Neural cell (in vitro differentiated cells): ENCODE results near the gene THAP12. TPM values are rescaled to one million over a fixed set of nuclear protein-coding genes. Genes with fewer than 3 reads are reported as not detected.

Experiments
- H2AFZ ChIP-seq: fragments of 200-600, 300-800 bp; sonication (generic), shearing (Covaris generic); 2 replicates; pipeline ENCODE4 v1.6.0; 2014; ENCODE audit warnings: low read depth, mild to moderate bottlenecking, antibody characterized with exemption, low read length, moderate library complexity
- H3F3A ChIP-seq: fragments of 200-600 bp; shearing (Covaris generic); 2 replicates; pipeline ENCODE4 v1.6.1; 2016; ENCODE audit warnings: mild to moderate bottlenecking, moderate library complexity, mixed read lengths, antibody characterized with exemption, low read length; ENCODE audit not compliant: insufficient read depth, poor library complexity, severe bottlenecking
- H3K27ac ChIP-seq: fragments of 200-600, 300-800 bp; sonication (generic), shearing (Covaris generic); 2 replicates; pipeline ENCODE4 v1.5.1; 2014; ENCODE audit warnings: mild to moderate bottlenecking, low read length, moderate library complexity
- H3K27me3 ChIP-seq: fragments of 300-800, 200-600 bp; sonication (generic), shearing (Covaris generic); 2 replicates; pipeline ENCODE4 v1.6.0; 2014; ENCODE audit warnings: mild to moderate bottlenecking, low read depth, low read length, moderate library complexity; ENCODE audit not compliant: insufficient read depth
- H3K36me3 ChIP-seq: fragments of 300-800, 200-600 bp; sonication (generic), shearing (Covaris generic); 2 replicates; pipeline ENCODE4 v1.5.1; 2014; ENCODE audit warnings: mild to moderate bottlenecking, antibody characterized with exemption, low read length, moderate library complexity; ENCODE audit not compliant: insufficient read depth
- H3K4me2 ChIP-seq: fragments of 300-800, 200-600 bp; sonication (generic), shearing (Covaris generic); 2 replicates; pipeline ENCODE4 v1.6.0; 2014; ENCODE audit warnings: mild to moderate bottlenecking, low read length
- H3K4me3 ChIP-seq: fragments of 300-800, 200-600 bp; sonication (generic), shearing (Covaris generic); 2 replicates; pipeline ENCODE4 v1.5.1; 2014; ENCODE audit warnings: mild to moderate bottlenecking, low read length, moderate library complexity
- H3K79me2 ChIP-seq: fragments of 200-600 bp; shearing (Covaris generic); replicated peaks from 2 replicates; pipeline ENCODE4 v1.6.0; 2014; ENCODE audit warnings: mild to moderate bottlenecking, low read length, moderate library complexity; ENCODE audit not compliant: insufficient read depth
- H3K9ac ChIP-seq: fragments of 300-800, 200-600 bp; sonication (generic), shearing (Covaris generic); 2 replicates; pipeline ENCODE4 v1.6.1; 2016; ENCODE audit warnings: mild to moderate bottlenecking, low read length, mixed read lengths
- H3K9me2 ChIP-seq: fragments of 200-600 bp; shearing (Covaris generic); 2 replicates; pipeline ENCODE4 v1.6.1; 2016; ENCODE audit warnings: mild to moderate bottlenecking, low read length, mixed read lengths; ENCODE audit not compliant: insufficient read depth
- H3K9me3 ChIP-seq: fragments of 200-600, 300-800 bp; sonication (generic), shearing (Covaris generic); 2 replicates; pipeline ENCODE4 v1.6.1; 2016; ENCODE audit warnings: mild to moderate bottlenecking, mixed run types, low read length, moderate library complexity, mixed read lengths
- H4K20me1 ChIP-seq: fragments of 200-600 bp; shearing (Covaris generic); 2 replicates; pipeline ENCODE4 v1.6.1; 2016; ENCODE audit warnings: mild to moderate bottlenecking, mixed run types; ENCODE audit not compliant: insufficient read depth
- EP300 ChIP-seq: fragments of 450-650 bp; conservative IDR thresholded peaks from 2 replicates; pipeline ENCODE4 v1.6.1; 2014; ENCODE audit warnings: antibody characterized with exemption, mild to moderate bottlenecking, moderate library complexity; ENCODE audit not compliant: poor library complexity, severe bottlenecking
- EZH2 ChIP-seq: fragments of 200-600, 300-800 bp; shearing (Covaris generic), sonication (generic); IDR thresholded peaks from 2 replicates; pipeline ENCODE4 v1.6.1; 2014; ENCODE audit warnings: antibody characterized with exemption, low read length, borderline replicate concordance, mild to moderate bottlenecking; ENCODE audit not compliant: insufficient read depth, poor library complexity, severe bottlenecking
- MXI1 ChIP-seq: fragments of 450-650 bp; conservative IDR thresholded peaks from 2 replicates; pipeline ENCODE4 v1.6.1; 2014; ENCODE audit warnings: antibody characterized with exemption, mild to moderate bottlenecking; ENCODE audit not compliant: poor library complexity, severe bottlenecking
- POLR2AphosphoS5 ChIP-seq: IDR thresholded peaks from 2 replicates; pipeline ENCODE4 v1.6.1; 2012
- RAD21 ChIP-seq: fragments of 450-650 bp; conservative IDR thresholded peaks from 2 replicates; pipeline ENCODE4 v1.6.1; 2014; ENCODE audit warnings: antibody characterized with exemption, mild to moderate bottlenecking, moderate library complexity
- SMC3 ChIP-seq: fragments of 450-650 bp; conservative IDR thresholded peaks from 2 replicates; pipeline ENCODE4 v1.6.1; 2014; ENCODE audit warnings: antibody characterized with exemption, mild to moderate bottlenecking, moderate library complexity; ENCODE audit not compliant: poor library complexity
- TAF1 ChIP-seq: IDR thresholded peaks from 2 replicates; pipeline ENCODE4 v1.6.1; 2012; ENCODE audit warnings: low read depth
- polyA plus RNA-seq: library from polyadenylated mRNA; depleted of rRNA; stranded (reverse); fragments of >200 nt; gene quantifications from 2 replicates; pipeline ENCODE4 v1.2.3, GENCODE V29; 2014
- TF ChIP-seq, protein P1 (sequence below): fragments of 450-650 bp; IDR thresholded peaks from 2 replicates; pipeline ENCODE4 v1.5.1; 2014; ENCODE audit warnings: antibody characterized with exemption, mild to moderate bottlenecking, moderate library complexity; ENCODE audit not compliant: poor library complexity, severe bottlenecking
- TF ChIP-seq, protein P2 (sequence below): IDR thresholded peaks from 2 replicates; pipeline ENCODE4 v1.6.1; 2012; ENCODE audit warnings: borderline replicate concordance

THAP12 gene
- polyA plus RNA-seq, 1 donor from 2014 or later: 110 TPM

DNA sequence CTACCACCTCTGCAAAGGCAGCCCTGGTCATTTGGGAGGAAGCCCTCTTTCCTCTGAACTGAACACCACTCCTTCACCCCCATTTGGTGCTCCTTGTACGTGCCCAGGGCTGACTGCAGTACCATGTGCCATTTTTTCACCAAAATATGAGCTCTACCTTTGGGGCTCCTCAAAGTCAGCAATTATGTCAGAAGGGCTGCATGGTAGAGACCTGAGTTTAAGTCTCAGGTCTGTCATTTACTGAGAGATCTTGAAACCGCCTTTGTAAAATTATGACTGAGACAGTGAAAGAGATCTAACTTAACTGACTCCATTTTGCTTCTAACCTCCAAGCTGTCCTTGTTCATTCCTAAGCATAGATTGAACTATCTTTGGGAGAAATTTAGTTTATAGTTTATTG lies 58.0 kb downstream of the THAP12 start:
- H4K20me1 ChIP-seq: no peaks in the 10 kb centered on the region
- H3F3A ChIP-seq: no peaks in the 10 kb centered on the region
- H3K9me2 ChIP-seq: no peaks in the 10 kb centered on the region
- H3K9ac ChIP-seq: no peak overlapping the region
- H3K27me3 ChIP-seq: peaks cover 35% of the 10 kb centered on the region
- no peak overlapping the region for H2AFZ ChIP-seq
- H3K36me3 ChIP-seq: no peaks in the 10 kb centered on the region
- no peaks in the 10 kb centered on the region for H3K79me2 ChIP-seq
- no peak overlapping the region for H3K4me2 ChIP-seq
- H3K4me3 ChIP-seq: no peak overlapping the region
- TF ChIP-seq TAF1: no peak
- no peak for TF ChIP-seq SMC3
- H3K27ac ChIP-seq: no peak overlapping the region
- H3K9me3 ChIP-seq: no peaks in the 10 kb centered on the region

DNA sequence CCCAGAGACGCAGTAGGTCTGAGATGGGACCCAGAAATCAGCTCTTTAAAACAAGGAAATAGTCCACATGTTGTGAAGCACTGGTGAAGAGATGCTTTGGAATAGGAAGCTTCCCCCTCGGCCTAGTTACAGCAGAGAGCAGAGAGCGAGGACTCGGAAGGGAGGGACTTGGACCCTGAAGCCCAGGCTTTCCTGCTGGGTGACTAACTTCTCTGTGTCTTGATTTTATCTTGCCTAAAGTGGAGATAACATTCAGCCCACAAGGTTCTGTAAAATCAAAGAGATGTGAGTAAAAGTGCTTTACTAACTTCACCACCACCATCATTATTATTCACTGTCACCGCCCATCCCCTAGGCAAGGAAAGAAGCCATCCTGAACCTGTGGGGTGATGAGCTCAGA lies 58.4 kb downstream of the THAP12 start:
- TF ChIP-seq MXI1 (no peak), POLR2AphosphoS5 (no peak), TAF1 (no peak), EZH2 (no peak), RAD21 (no peak), SMC3 (no peak), EP300 (no peak)
- TF ChIP-seq, protein P1, sequence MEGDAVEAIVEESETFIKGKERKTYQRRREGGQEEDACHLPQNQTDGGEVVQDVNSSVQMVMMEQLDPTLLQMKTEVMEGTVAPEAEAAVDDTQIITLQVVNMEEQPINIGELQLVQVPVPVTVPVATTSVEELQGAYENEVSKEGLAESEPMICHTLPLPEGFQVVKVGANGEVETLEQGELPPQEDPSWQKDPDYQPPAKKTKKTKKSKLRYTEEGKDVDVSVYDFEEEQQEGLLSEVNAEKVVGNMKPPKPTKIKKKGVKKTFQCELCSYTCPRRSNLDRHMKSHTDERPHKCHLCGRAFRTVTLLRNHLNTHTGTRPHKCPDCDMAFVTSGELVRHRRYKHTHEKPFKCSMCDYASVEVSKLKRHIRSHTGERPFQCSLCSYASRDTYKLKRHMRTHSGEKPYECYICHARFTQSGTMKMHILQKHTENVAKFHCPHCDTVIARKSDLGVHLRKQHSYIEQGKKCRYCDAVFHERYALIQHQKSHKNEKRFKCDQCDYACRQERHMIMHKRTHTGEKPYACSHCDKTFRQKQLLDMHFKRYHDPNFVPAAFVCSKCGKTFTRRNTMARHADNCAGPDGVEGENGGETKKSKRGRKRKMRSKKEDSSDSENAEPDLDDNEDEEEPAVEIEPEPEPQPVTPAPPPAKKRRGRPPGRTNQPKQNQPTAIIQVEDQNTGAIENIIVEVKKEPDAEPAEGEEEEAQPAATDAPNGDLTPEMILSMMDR: no peak
- TF ChIP-seq, protein P2, sequence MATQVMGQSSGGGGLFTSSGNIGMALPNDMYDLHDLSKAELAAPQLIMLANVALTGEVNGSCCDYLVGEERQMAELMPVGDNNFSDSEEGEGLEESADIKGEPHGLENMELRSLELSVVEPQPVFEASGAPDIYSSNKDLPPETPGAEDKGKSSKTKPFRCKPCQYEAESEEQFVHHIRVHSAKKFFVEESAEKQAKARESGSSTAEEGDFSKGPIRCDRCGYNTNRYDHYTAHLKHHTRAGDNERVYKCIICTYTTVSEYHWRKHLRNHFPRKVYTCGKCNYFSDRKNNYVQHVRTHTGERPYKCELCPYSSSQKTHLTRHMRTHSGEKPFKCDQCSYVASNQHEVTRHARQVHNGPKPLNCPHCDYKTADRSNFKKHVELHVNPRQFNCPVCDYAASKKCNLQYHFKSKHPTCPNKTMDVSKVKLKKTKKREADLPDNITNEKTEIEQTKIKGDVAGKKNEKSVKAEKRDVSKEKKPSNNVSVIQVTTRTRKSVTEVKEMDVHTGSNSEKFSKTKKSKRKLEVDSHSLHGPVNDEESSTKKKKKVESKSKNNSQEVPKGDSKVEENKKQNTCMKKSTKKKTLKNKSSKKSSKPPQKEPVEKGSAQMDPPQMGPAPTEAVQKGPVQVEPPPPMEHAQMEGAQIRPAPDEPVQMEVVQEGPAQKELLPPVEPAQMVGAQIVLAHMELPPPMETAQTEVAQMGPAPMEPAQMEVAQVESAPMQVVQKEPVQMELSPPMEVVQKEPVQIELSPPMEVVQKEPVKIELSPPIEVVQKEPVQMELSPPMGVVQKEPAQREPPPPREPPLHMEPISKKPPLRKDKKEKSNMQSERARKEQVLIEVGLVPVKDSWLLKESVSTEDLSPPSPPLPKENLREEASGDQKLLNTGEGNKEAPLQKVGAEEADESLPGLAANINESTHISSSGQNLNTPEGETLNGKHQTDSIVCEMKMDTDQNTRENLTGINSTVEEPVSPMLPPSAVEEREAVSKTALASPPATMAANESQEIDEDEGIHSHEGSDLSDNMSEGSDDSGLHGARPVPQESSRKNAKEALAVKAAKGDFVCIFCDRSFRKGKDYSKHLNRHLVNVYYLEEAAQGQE: no peak
- no peaks in the 10 kb centered on the region for H3K9me3 ChIP-seq
- H3K27me3 ChIP-seq: peaks cover 35% of the 10 kb centered on the region
- no peaks in the 10 kb centered on the region for H3K9me2 ChIP-seq
- H3K79me2 ChIP-seq: no peaks in the 10 kb centered on the region
- no peak overlapping the region for H3K27ac ChIP-seq
- no peaks in the 10 kb centered on the region for H4K20me1 ChIP-seq
- no peaks in the 10 kb centered on the region for H3F3A ChIP-seq
- no peak overlapping the region for H3K4me2 ChIP-seq
- no peaks in the 10 kb centered on the region for H3K36me3 ChIP-seq
- H2AFZ ChIP-seq: no peak overlapping the region
- no peak overlapping the region for H3K9ac ChIP-seq
- H3K4me3 ChIP-seq: no peak overlapping the region
